GM23338 (cell line): ENCODE data around the gene MEF2D. TPM values are rescaled to one million over a fixed set of nuclear protein-coding genes. Genes with fewer than 3 reads are reported as not detected.

Source experiments
- ATAC-seq: fragments of 200-7000 bp; cut with Tn5 transposase; 3 replicates; pipeline ENCODE4 v1.9.1; 2020
- DNase-seq: peaks from one replicate; pipeline ENCODE4 v3.0.0-alpha.2; 2015; ENCODE audit warnings: low spot score
- H2AFZ ChIP-seq: fragments of 200-600 bp; sonication (generic); 2 replicates; pipeline ENCODE4 v1.8.0; 2016; ENCODE audit warnings: antibody characterized with exemption, mild to moderate bottlenecking, moderate library complexity
- H3F3A ChIP-seq: fragments of 200-600 bp; sonication (generic); replicated peaks from 2 replicates; pipeline ENCODE4 v1.8.0; 2017; ENCODE audit warnings: antibody characterized with exemption, mixed run types, low read depth
- H3K27ac ChIP-seq: fragments of 200-600 bp; sonication (generic); 2 replicates; pipeline ENCODE4 v1.6.1; 2016; ENCODE audit warnings: low read depth
- H3K27me3 ChIP-seq: fragments of 200-600 bp; sonication (generic); 2 replicates; pipeline ENCODE4 v1.8.0; 2016; ENCODE audit warnings: mild to moderate bottlenecking, mixed run types, moderate library complexity; ENCODE audit not compliant: insufficient read depth
- H3K36me3 ChIP-seq: fragments of 200-600 bp; sonication (generic); 2 replicates; pipeline ENCODE4 v1.8.0; 2016; ENCODE audit warnings: mild to moderate bottlenecking; ENCODE audit not compliant: insufficient read depth
- H3K4me1 ChIP-seq: fragments of 200-600 bp; sonication (generic); 2 replicates; pipeline ENCODE4 v1.8.0; 2016; ENCODE audit warnings: mild to moderate bottlenecking, moderate library complexity; ENCODE audit not compliant: insufficient read depth
- H3K4me2 ChIP-seq: fragments of 200-600 bp; sonication (generic); 2 replicates; pipeline ENCODE4 v1.7.1; 2017; ENCODE audit warnings: mixed run types
- H3K4me3 ChIP-seq: fragments of 200-600 bp; sonication (generic); 2 replicates; pipeline ENCODE4 v1.6.1; 2016; ENCODE audit warnings: mixed run types
- H3K79me2 ChIP-seq: fragments of 200-600 bp; sonication (generic); replicated peaks from 2 replicates; pipeline ENCODE4 v1.8.0; 2017; ENCODE audit warnings: mild to moderate bottlenecking; ENCODE audit not compliant: insufficient read depth
- H3K9me2 ChIP-seq: fragments of 200-600 bp; sonication (generic); 2 replicates; pipeline ENCODE4 v1.8.0; 2017; ENCODE audit not compliant: insufficient read depth
- H4K20me1 ChIP-seq: fragments of 200-600 bp; sonication (generic); replicated peaks from 2 replicates; pipeline ENCODE4 v1.8.0; 2017; ENCODE audit warnings: mild to moderate bottlenecking; ENCODE audit not compliant: insufficient read depth
- H3K27ac Mint-ChIP-seq: 2 replicates; pipeline ENCODE4 v1.8.0; 2020; ENCODE audit warnings: inconsistent platforms, mild to moderate bottlenecking, moderate library complexity, mixed read lengths
- H3K27me3 Mint-ChIP-seq: 3 replicates; pipeline ENCODE4 v1.8.0; 2022; ENCODE audit warnings: low read depth, mild to moderate bottlenecking, moderate library complexity, mixed read lengths, inconsistent platforms; ENCODE audit not compliant: insufficient read depth, poor library complexity
- H3K36me3 Mint-ChIP-seq: 3 replicates; pipeline ENCODE4 v1.8.0; 2021; ENCODE audit warnings: low read depth, mild to moderate bottlenecking, inconsistent platforms, moderate library complexity, mixed read lengths
- H3K4me1 Mint-ChIP-seq: 3 replicates; pipeline ENCODE4 v1.8.0; 2020; ENCODE audit warnings: mild to moderate bottlenecking, inconsistent platforms, mixed read lengths
- H3K4me3 Mint-ChIP-seq: 3 replicates; pipeline ENCODE4 v1.8.0; 2021; ENCODE audit warnings: moderate library complexity, mild to moderate bottlenecking, inconsistent platforms, mixed read lengths
- H3K9me3 Mint-ChIP-seq: 3 replicates; pipeline ENCODE4 v1.8.0; 2020; ENCODE audit warnings: moderate library complexity, mild to moderate bottlenecking, inconsistent platforms, mixed read lengths
- CREB1 ChIP-seq: fragments of 250-450 bp; sonication (Bioruptor Pico); IDR thresholded peaks from 2 replicates; pipeline ENCODE4 v1.5.0; 2020; ENCODE audit warnings: low read depth, mild to moderate bottlenecking, moderate library complexity
- CTCF ChIP-seq, 2 experiments: fragments of 200-600 bp in 1 of 2; sonication (generic) in 1 of 2; conservative IDR thresholded peaks; 2 replicates each; pipeline versions ENCODE4 v1.5.1 to v1.6.1; 2016 to 2017; ENCODE audit warnings: antibody characterized with exemption in 2 of 2, low read depth in 2 of 2, mild to moderate bottlenecking in 2 of 2, moderate library complexity in 1 of 2
- ETS1 ChIP-seq: IDR thresholded peaks from 2 replicates; pipeline ENCODE4 v1.6.1; 2016; ENCODE audit warnings: antibody characterized with exemption
- EZH2 ChIP-seq: fragments of 200-600 bp; sonication (generic); IDR thresholded peaks from one replicate; pipeline ENCODE4 v1.8.0; 2017; ENCODE audit warnings: antibody characterized with exemption, mild to moderate bottlenecking, low read depth; ENCODE audit not compliant: unreplicated experiment
- EZH2phosphoT487 ChIP-seq: fragments of 200-600 bp; sonication (generic); IDR thresholded peaks from one replicate; pipeline ENCODE4 v1.8.1; 2018; ENCODE audit warnings: antibody characterized with exemption; ENCODE audit not compliant: unreplicated experiment
- NANOG ChIP-seq: IDR thresholded peaks from 2 replicates; pipeline ENCODE4 v1.6.1; 2016; ENCODE audit warnings: antibody characterized with exemption, borderline replicate concordance
- POLR2AphosphoS5 ChIP-seq: IDR thresholded peaks from 2 replicates; pipeline ENCODE4 v1.6.1; 2016; ENCODE audit warnings: antibody characterized with exemption, low read depth
- REST ChIP-seq: IDR thresholded peaks from one replicate; pipeline ENCODE4 v1.6.1; 2018; ENCODE audit warnings: antibody characterized with exemption; ENCODE audit not compliant: unreplicated experiment
- STAT1 ChIP-seq: IDR thresholded peaks from one replicate; pipeline ENCODE4 v1.6.1; 2016; ENCODE audit warnings: antibody characterized with exemption; ENCODE audit not compliant: unreplicated experiment
- ZNF114 ChIP-seq: fragments of 250-450 bp; sonication (Bioruptor Pico); IDR thresholded peaks from 2 replicates; pipeline ENCODE4 v1.5.0; 2020; ENCODE audit warnings: mild to moderate bottlenecking, moderate library complexity
- ZNF331 ChIP-seq: fragments of 250-450 bp; sonication (Bioruptor Pico); IDR thresholded peaks from 2 replicates; pipeline ENCODE4 v1.5.0; 2020; ENCODE audit warnings: low read depth, mild to moderate bottlenecking, moderate library complexity
- polyA plus RNA-seq: library from polyadenylated mRNA; unstranded; fragments of >200 nt; fragmentation: Nextera tagmentation; extraction: Ambion mirVana; gene quantifications from 2 replicates; pipeline ENCODE4 v1.2.1, GENCODE V29; 2016
- total RNA-seq: library from RNA; depleted of rRNA; stranded (reverse); fragments of >200 nt; shearing (Covaris generic); gene quantifications from 2 replicates; pipeline ENCODE4 v1.2.3, GENCODE V29; 2014

The MEF2D gene
- total and polyA plus RNA-seq, 2 experiments from 2014 or later: 10.6 to 15.5 TPM

- no peak for TF ChIP-seq EZH2
- TF ChIP-seq ETS1: no peak
- TF ChIP-seq EZH2phosphoT487: no peak
Measured at GRCh38 chr1:156544592-156545102, 44.1 kb upstream of the MEF2D start (continued).

GRCh38 chr1:156543066-156543465 is 42.5 kb upstream of the MEF2D start:
- H3K9me3 Mint-ChIP-seq: no peaks in the 10 kb centered on the region
- H3K4me3 ChIP-seq: no peak overlapping the region
- no peak overlapping the region for H2AFZ ChIP-seq
- no peaks in the 10 kb centered on the region for H3K9me2 ChIP-seq
- no peaks in the 10 kb centered on the region for H3K79me2 ChIP-seq
- 0 out of 3 replicates have a peak, but pooled peaks cover 7% of the 10 kb centered on the region for H3K4me1 Mint-ChIP-seq
- DNase-seq: no peak
- H3K27me3 ChIP-seq: no peaks in the 10 kb centered on the region
- H3K4me2 ChIP-seq: no peak overlapping the region
- no peak overlapping the region for H3K27ac ChIP-seq
- H3K4me1 ChIP-seq: no peaks in the 10 kb centered on the region
- peaks cover 38% of the 10 kb centered on the region for H3K36me3 Mint-ChIP-seq
- H4K20me1 ChIP-seq: no peaks in the 10 kb centered on the region
- no peak overlapping the region for H3K27ac Mint-ChIP-seq
- no peak for ATAC-seq
- H3F3A ChIP-seq: no peaks in the 10 kb centered on the region
- peaks cover 16% of the 10 kb centered on the region for H3K36me3 ChIP-seq
- H3K27me3 Mint-ChIP-seq: peaks cover 7% of the 10 kb centered on the region
- H3K4me3 Mint-ChIP-seq: no peak overlapping the region
- no peak for TF ChIP-seq EZH2
- no peak for TF ChIP-seq ZNF331 (CRISPR knock-in tag)
- no peak for TF ChIP-seq ZNF114 (CRISPR knock-in tag)
- TF ChIP-seq CREB1 (CRISPR knock-in tag): no peak
- no peak for TF ChIP-seq REST
- no peak for TF ChIP-seq NANOG
- TF ChIP-seq STAT1: no peak
- no peak for TF ChIP-seq CTCF (conservative IDR thresholded peaks at IDR 0.05; ENCODE audit: low read depth in 2 of 2)
- TF ChIP-seq POLR2AphosphoS5: no peak
- TF ChIP-seq EZH2phosphoT487: no peak
- TF ChIP-seq ETS1: no peak
